WTC11 (cell line): Measurements from ENCODE around the gene SEMA4D. TPM values are rescaled to one million over a fixed set of nuclear protein-coding genes. Genes with fewer than 3 reads are reported as not detected.

ENCODE experiments used
- ATAC-seq: fragments of 200-7000 bp; cut with Tn5 transposase; 2 replicates; pipeline ENCODE4 v1.10.0; 2021; ENCODE audit warnings: mild to moderate bottlenecking, moderate library complexity
- CTCF ChIA-PET: fragments of 300-600 bp; sonication (Branson Sonifier 250); formaldehyde crosslinking; loops from one replicate; lab custom pipeline; 2021; ENCODE audit warnings: antibody characterized with exemption; lab: Charles Lee
- POLR2A ChIA-PET: fragments of 350-600 bp; sonication (Branson Sonifier 250); formaldehyde crosslinking; loops from one replicate; lab custom pipeline; 2021; ENCODE audit warnings: antibody characterized with exemption; lab: Charles Lee
- DNase-seq: peaks from one replicate; pipeline ENCODE4 v3.0.0; 2021; ENCODE audit warnings: low spot score
- H3K27ac Mint-ChIP-seq: 2 replicates; pipeline ENCODE4 v1.8.0; 2021; ENCODE audit warnings: mixed read lengths
- H3K27me3 Mint-ChIP-seq: 2 replicates; pipeline ENCODE4 v1.8.0; 2021; ENCODE audit warnings: low read depth, mild to moderate bottlenecking, moderate library complexity, mixed read lengths
- H3K36me3 Mint-ChIP-seq: 2 replicates; pipeline ENCODE4 v1.8.0; 2021; ENCODE audit warnings: mixed read lengths
- H3K4me1 Mint-ChIP-seq: 2 replicates; pipeline ENCODE4 v1.8.0; 2022; ENCODE audit warnings: mixed read lengths
- H3K4me3 Mint-ChIP-seq: 2 replicates; pipeline ENCODE4 v1.8.0; 2021; ENCODE audit warnings: mild to moderate bottlenecking, moderate library complexity, mixed read lengths
- H3K9me3 Mint-ChIP-seq: 2 replicates; pipeline ENCODE4 v1.8.0; 2021; ENCODE audit warnings: mixed read lengths
- ATF1 ChIP-seq: sonication (generic); formaldehyde crosslinking; IDR thresholded peaks from 2 replicates; pipeline ENCODE4 v1.8.1; 2023; ENCODE audit warnings: mild to moderate bottlenecking, moderate library complexity, missing genetic modification reagents
- ATF6 ChIP-seq: sonication (generic); formaldehyde crosslinking; IDR thresholded peaks from 2 replicates; pipeline ENCODE4 v1.8.1; 2023; ENCODE audit warnings: mild to moderate bottlenecking, missing genetic modification reagents
- CBFB ChIP-seq: sonication (generic); formaldehyde crosslinking; IDR thresholded peaks from 2 replicates; pipeline ENCODE4 v1.8.1; 2022; ENCODE audit warnings: mild to moderate bottlenecking, low read depth, missing genetic modification reagents
- CTCF ChIP-seq: fragments of 200-600 bp; IDR thresholded peaks from 2 replicates; pipeline ENCODE4 v1.8.0; 2022; ENCODE audit warnings: antibody characterized with exemption
- ELF4 ChIP-seq: sonication (generic); formaldehyde crosslinking; IDR thresholded peaks from 2 replicates; pipeline ENCODE4 v1.8.1; 2022; ENCODE audit warnings: low read depth, mild to moderate bottlenecking, moderate library complexity, missing genetic modification reagents
- ETV6 ChIP-seq: sonication (generic); formaldehyde crosslinking; IDR thresholded peaks from 2 replicates; pipeline ENCODE4 v1.8.1; 2022; ENCODE audit warnings: mild to moderate bottlenecking, missing genetic modification reagents
- FOXJ3 ChIP-seq: sonication (generic); formaldehyde crosslinking; IDR thresholded peaks from 2 replicates; pipeline ENCODE4 v1.9.0; 2021; ENCODE audit warnings: missing genetic modification reagents, mild to moderate bottlenecking, borderline replicate concordance
- GRHL2 ChIP-seq: fragments of 250-450 bp; sonication (Bioruptor Pico); IDR thresholded peaks from 2 replicates; pipeline ENCODE4 v1.8.0; 2022; ENCODE audit warnings: mild to moderate bottlenecking, moderate library complexity; ENCODE audit not compliant: insufficient replicate concordance, severe bottlenecking
- HMGXB4 ChIP-seq: sonication (generic); formaldehyde crosslinking; IDR thresholded peaks from 2 replicates; pipeline ENCODE4 v1.8.1; 2023; ENCODE audit warnings: mild to moderate bottlenecking, moderate library complexity, missing genetic modification reagents
- JAZF1 ChIP-seq: fragments of 250-450 bp; sonication (Bioruptor Pico); IDR thresholded peaks from 2 replicates; pipeline ENCODE4 v1.9.0; 2021; ENCODE audit warnings: moderate library complexity, mild to moderate bottlenecking, inconsistent platforms
- MLX ChIP-seq: sonication (generic); formaldehyde crosslinking; IDR thresholded peaks from 2 replicates; pipeline ENCODE4 v1.8.1; 2023; ENCODE audit warnings: mild to moderate bottlenecking, missing genetic modification reagents, moderate library complexity
- NFE2L1 ChIP-seq: sonication (generic); formaldehyde crosslinking; IDR thresholded peaks from 2 replicates; pipeline ENCODE4 v1.8.1; 2023; ENCODE audit warnings: missing genetic modification reagents
- NR3C1 ChIP-seq: sonication (generic); formaldehyde crosslinking; conservative IDR thresholded peaks from 2 replicates; pipeline ENCODE4 v1.8.1; 2023; ENCODE audit warnings: low read depth, mild to moderate bottlenecking, missing genetic modification reagents
- PRRX2 ChIP-seq: fragments of 250-450 bp; sonication (Bioruptor Pico); IDR thresholded peaks from 2 replicates; pipeline ENCODE4 v1.8.0; 2021; ENCODE audit warnings: mild to moderate bottlenecking
- RELA ChIP-seq: sonication (generic); formaldehyde crosslinking; IDR thresholded peaks from 2 replicates; pipeline ENCODE4 v1.8.1; 2022; ENCODE audit warnings: missing genetic modification reagents, mild to moderate bottlenecking, borderline replicate concordance
- TCF7 ChIP-seq: sonication (generic); formaldehyde crosslinking; IDR thresholded peaks from 2 replicates; pipeline ENCODE4 v1.8.0; 2022; ENCODE audit warnings: mild to moderate bottlenecking, low read depth, missing genetic modification reagents, moderate library complexity
- USF2 ChIP-seq: sonication (generic); formaldehyde crosslinking; IDR thresholded peaks from 2 replicates; pipeline ENCODE4 v1.8.1; 2023; ENCODE audit warnings: mild to moderate bottlenecking, missing genetic modification reagents, moderate library complexity
- ZNF317 ChIP-seq: sonication (generic); formaldehyde crosslinking; IDR thresholded peaks from 2 replicates; pipeline ENCODE4 v1.8.1; 2023; ENCODE audit warnings: low read depth, mild to moderate bottlenecking, moderate library complexity, missing genetic modification reagents, borderline replicate concordance
- ZNF532 ChIP-seq: fragments of 250-450 bp; sonication (Bioruptor Pico); IDR thresholded peaks from 2 replicates; pipeline ENCODE4 v1.9.0; 2021; ENCODE audit warnings: mild to moderate bottlenecking, borderline replicate concordance
- total RNA-seq: library from RNA; stranded (reverse); gene quantifications from 3 replicates; pipeline ENCODE4 v1.2.3, GENCODE V29; 2021

Gene SEMA4D
- total RNA-seq, 1 experiment from 2014 or later: 67.8 TPM

GRCh38 chr9:89529243-89530035, 31.5 kb upstream of the SEMA4D start (continued):
- no peak for TF ChIP-seq CBFB
- TF ChIP-seq MLX (CRISPR knock-in tag): no peak
- no peak for TF ChIP-seq ZNF317
- no peak for TF ChIP-seq RELA (CRISPR knock-in tag)
- TF ChIP-seq ZNF532 (CRISPR knock-in tag): no peak
- no peak for TF ChIP-seq ATF1 (CRISPR knock-in tag)
- no peak for TF ChIP-seq ATF6 (CRISPR knock-in tag)
- no peak for TF ChIP-seq FOXJ3 (CRISPR knock-in tag)
- no peak for TF ChIP-seq NR3C1
- no peak for TF ChIP-seq PRRX2 (CRISPR knock-in tag)
- TF ChIP-seq CTCF: no peak
- no peak for TF ChIP-seq NFE2L1 (CRISPR knock-in tag)

- ChIA-PET CTCF (interaction anchor here (0.6 to 2.6 kb wide), 3 partner anchors 20 to 192 kb away, joined by 3 to 10 read pairs (median 7); no protein-coding TSS in a partner anchor), POLR2A (no interaction called here)
- no peak for ATAC-seq
- Mint-ChIP-seq H3K27ac (no peak overlapping the region), H3K9me3 (peaks cover 38% of the 10 kb centered on the region), H3K4me3 (no peak overlapping the region), H3K4me1 (no peaks in the 10 kb centered on the region), H3K36me3 (peaks cover 3% of the 10 kb centered on the region; the same call in 1 of the 2 replicates), H3K27me3 (no peaks in the 10 kb centered on the region)
- DNase-seq: no peak
- TF ChIP-seq GRHL2 (CRISPR knock-in tag) (no peak), USF2 (CRISPR knock-in tag) (no peak), HMGXB4 (CRISPR knock-in tag) (no peak), ETV6 (CRISPR knock-in tag) (no peak), JAZF1 (CRISPR knock-in tag) (no peak), TCF7 (no peak), ELF4 (no peak)
Measured at GRCh38 chr9:89528540-89528939, 30.6 kb upstream of the SEMA4D start.
